Stomach (tissue), 9 donors: ENCODE measurements around the gene DAB1. TPM values are rescaled to one million over a fixed set of nuclear protein-coding genes. Genes with fewer than 3 reads are reported as not detected.

Experiments
- DNase-seq, 2 donors: peaks; one replicate each; pipeline versions ENCODE4 v3.0.0 to v3.0.0-alpha.2; 2013 to 2019
- H3K27ac ChIP-seq, 5 donors: fragments of 200-600 bp in 4 of 5; sonication (generic) in 4 of 5; one replicate each; pipeline ENCODE4 v1.5.1; 2013 to 2019; ENCODE audit warnings: mild to moderate bottlenecking in 1 of 5, moderate library complexity in 1 of 5
- H3K27me3 ChIP-seq, 3 donors: fragments of 200-600 bp; sonication (generic); one replicate each; pipeline ENCODE4 v1.5.1; 2017 to 2019; ENCODE audit warnings: mixed run types in 1 of 3
- H3K36me3 ChIP-seq, 4 donors: fragments of 200-600 bp; sonication (generic); 1 replicate in 3 of 4; 2 replicates in 1 of 4; pipeline ENCODE4 v1.5.1; 2016 to 2019
- H3K4me1 ChIP-seq, 4 donors: fragments of 200-600 bp; sonication (generic); one replicate each; pipeline ENCODE4 v1.5.1; 2016 to 2019
- H3K4me3 ChIP-seq, 4 donors: fragments of 200-600 bp; sonication (generic) in 3 of 4; one replicate each; pipeline ENCODE4 v1.5.1; 2016 to 2019; ENCODE audit warnings: mild to moderate bottlenecking in 1 of 4
- H3K9me3 ChIP-seq, 4 donors: fragments of 200-600 bp; sonication (generic); one replicate each; pipeline ENCODE4 v1.5.1; 2016 to 2019
- CTCF ChIP-seq, 7 experiments: fragments of 450-650 bp in 4 of 7; fragments of 200-600 bp in 3 of 7; sonication (generic) in 3 of 7; IDR thresholded peaks; one replicate each; pipeline ENCODE4 v1.5.1; 2016 to 2019; ENCODE audit warnings: antibody characterized with exemption in 7 of 7, control low read depth in 2 of 7, mild to moderate bottlenecking in 1 of 7
- EP300 ChIP-seq: sonication (generic); formaldehyde crosslinking; IDR thresholded peaks from one replicate; pipeline ENCODE4 v1.6.1; 2017; ENCODE audit warnings: antibody characterized with exemption
- POLR2A ChIP-seq, 4 donors: fragments of 450-650 bp; IDR thresholded peaks; one replicate each; pipeline ENCODE4 v1.6.1; 2016; ENCODE audit warnings: antibody characterized with exemption in 4 of 4, control low read depth in 2 of 4, mild to moderate bottlenecking in 1 of 4, moderate library complexity in 1 of 4
- POLR2AphosphoS5 ChIP-seq, 3 donors: sonication (generic); formaldehyde crosslinking; IDR thresholded peaks; one replicate each; pipeline ENCODE4 v1.6.1; 2016; ENCODE audit warnings: antibody characterized with exemption in 3 of 3
- WGBS, 5 donors: extraction: QIAGEN DNeasy Blood & Tissue Kit in 3 of 5; methylation state at CpG; one replicate each; pipeline versions ENCODE4 v1.1.5 to v1.1.7; 2013 to 2018; 5-methylcytosine and 5-hydroxymethylcytosine counted together
- intact Hi-C: fragments of 100-400 bp; cut with DNase I; formaldehyde crosslinking; loops from one replicate; pipeline ENCODE4 v1.15.1; 2023; ENCODE audit warnings: low total_unique reads
- polyA plus RNA-seq, 3 donors: library from polyadenylated mRNA; stranded (reverse); fragments of 200-250 nt; gene quantifications; one replicate each; pipeline ENCODE4 v1.2.3, GENCODE V29; 2013
- total RNA-seq, 5 donors: library from RNA; depleted of rRNA; stranded (reverse); fragments of >200 nt; gene quantifications; one replicate each; pipeline versions ENCODE4 v1.1.0 to v1.2.3, GENCODE V29; 2014 to 2016
- donor health status: healthy with polysubstance abuse.
- donor health status: Bipolar disorder and iron deficiency.
- donor health status: healthy.

The DAB1 gene
- total and polyA plus RNA-seq, 8 donors: under 0.01 to 3.5 (median 0.61) TPM; not detected in 1

GRCh38 chr1:56953386-56953785 is 470.5 kb downstream of the DAB1 start:
- no peaks in the 10 kb centered on the region for H3K4me1 ChIP-seq
- H3K4me3 ChIP-seq: no peak overlapping the region
- no peaks in the 10 kb centered on the region for H3K27me3 ChIP-seq
- WGBS, 5 donors: 24 to 39% (median 31%) methylated on average over 5 of the region's 5 CpGs
- TF ChIP-seq POLR2AphosphoS5 (IDR thresholded peaks at IDR 0.05) (no peak), POLR2A (IDR thresholded peaks at IDR 0.05) (no peak), EP300 (no peak)
- intact Hi-C loops: no loop called here
- DNase-seq: no peak
- H3K36me3 ChIP-seq: no peaks in the 10 kb centered on the region
- H3K27ac ChIP-seq: no peak overlapping the region
- no peaks in the 10 kb centered on the region for H3K9me3 ChIP-seq

- Histone ChIP-seq H3K9me3 (no peaks in the 10 kb centered on the region), H3K4me3 (no peak overlapping the region), H3K27me3 (no peaks in the 10 kb centered on the region), H3K27ac (no peak overlapping the region), H3K36me3 (no peaks in the 10 kb centered on the region), H3K4me1 (no peaks in the 10 kb centered on the region)
- WGBS, 5 donors: 66 to 86% (median 72%) methylated on average over 8 of the region's 8 CpGs
- intact Hi-C loops: no loop called here
- TF ChIP-seq POLR2AphosphoS5 (IDR thresholded peaks at IDR 0.05): no peak
- TF ChIP-seq CTCF (IDR thresholded peaks at IDR 0.05): no peak
- no peak for TF ChIP-seq POLR2A (IDR thresholded peaks at IDR 0.05)
- no peak for TF ChIP-seq EP300
- DNase-seq: no peak
Observed at GRCh38 chr1:56952501-56952900, 471.4 kb downstream of the DAB1 start.

- no peak for DNase-seq
- intact Hi-C loops: no loop called here
- H3K4me3 ChIP-seq: no peak overlapping the region
- WGBS, 5 donors: 59 to 81% (median 77%) methylated on average over 1 of the region's 1 CpG
- H3K9me3 ChIP-seq: no peaks in the 10 kb centered on the region
- H3K27me3 ChIP-seq: no peaks in the 10 kb centered on the region
- TF ChIP-seq CTCF (IDR thresholded peaks at IDR 0.05) (no peak), POLR2AphosphoS5 (IDR thresholded peaks at IDR 0.05) (no peak), EP300 (no peak), POLR2A (IDR thresholded peaks at IDR 0.05) (no peak)
- H3K27ac ChIP-seq: no peak overlapping the region
- no peaks in the 10 kb centered on the region for H3K4me1 ChIP-seq
- H3K36me3 ChIP-seq: no peaks in the 10 kb centered on the region
Observed at GRCh38 chr1:56948403-56949023, 475.3 kb downstream of the DAB1 start.
